NT2/D1 (cell line): Measurements from ENCODE around the gene TACC3.

ENCODE experiments used
- SUZ12 ChIP-seq: IDR thresholded peaks from 2 replicates; pipeline ENCODE4 v1.6.1; 2011; ENCODE audit not compliant: insufficient read length, insufficient read depth; ENCODE audit errors: extremely low read depth
- YY1 ChIP-seq: IDR thresholded peaks from 2 replicates; pipeline ENCODE4 v1.6.1; 2011; ENCODE audit not compliant: insufficient read length, insufficient read depth
- ZNF274 ChIP-seq: IDR thresholded peaks from 2 replicates; pipeline ENCODE4 v1.6.1; 2011; ENCODE audit warnings: mild to moderate bottlenecking, low read depth, low read length

GRCh38 chr4:1746265-1746691 lies 25.0 kb downstream of the TACC3 start:
- TF ChIP-seq SUZ12 = no peak
- no peak for TF ChIP-seq YY1
- no peak for TF ChIP-seq ZNF274
